H1 (cell line): ENCODE measurements around the gene MED31.

Experiments used
- BRCA1 ChIP-seq: IDR thresholded peaks from 2 replicates; pipeline ENCODE4 v1.6.1; 2012; ENCODE audit warnings: low read depth, low read length, improper control_type of control experiment
- CHD7 ChIP-seq: fragments of 300-600 bp; sonication (generic); IDR thresholded peaks from 2 replicates; pipeline ENCODE4 v1.7.1; 2012; ENCODE audit warnings: low read length, moderate library complexity, mild to moderate bottlenecking, inconsistent platforms; ENCODE audit not compliant: insufficient replicate concordance
- CREB1 ChIP-seq: IDR thresholded peaks from 2 replicates; pipeline ENCODE4 v1.6.1; 2012; ENCODE audit warnings: inconsistent platforms
- CTCF ChIP-seq, 3 experiments: IDR thresholded peaks; 1 replicate in 2 of 3; 2 replicates in 1 of 3; pipeline versions ENCODE4 v1.5.1 to v1.6.1; 2011; ENCODE audit warnings: low read length in 3 of 3, mild to moderate bottlenecking in 3 of 3, inconsistent platforms in 2 of 3, low read depth in 1 of 3, moderate library complexity in 1 of 3; ENCODE audit not compliant: insufficient read depth in 1 of 3; ENCODE audit errors: control extremely low read depth in 1 of 3
- HDAC6 ChIP-seq: IDR thresholded peaks from one replicate; pipeline ENCODE4 v1.7.1; 2012; ENCODE audit warnings: low read depth, mild to moderate bottlenecking, inconsistent platforms, low read length, moderate library complexity
- JUND ChIP-seq: IDR thresholded peaks from 2 replicates; pipeline ENCODE4 v1.6.1; 2011; ENCODE audit warnings: mild to moderate bottlenecking, improper control_type of control experiment, low read length
- POLR2A ChIP-seq, 2 experiments: IDR thresholded peaks; 1 replicate in 1 of 2; 2 replicates in 1 of 2; pipeline ENCODE4 v1.6.1; 2011; ENCODE audit warnings: low read depth in 2 of 2, low read length in 2 of 2, mild to moderate bottlenecking in 2 of 2; ENCODE audit errors: control extremely low read depth in 1 of 2
- POLR2AphosphoS5 ChIP-seq: IDR thresholded peaks from 2 replicates; pipeline ENCODE4 v1.6.1; 2011; ENCODE audit warnings: low read depth, low read length
- SIN3A ChIP-seq, 2 experiments: IDR thresholded peaks in 1 of 2; conservative IDR thresholded peaks in 1 of 2; 2 replicates each; pipeline ENCODE4 v1.6.1; 2011 to 2012; ENCODE audit warnings: low read length in 2 of 2, improper control_type of control experiment in 1 of 2, low read depth in 1 of 2, mild to moderate bottlenecking in 1 of 2
- TAF1 ChIP-seq: IDR thresholded peaks from 2 replicates; pipeline ENCODE4 v1.6.1; 2011; ENCODE audit warnings: mild to moderate bottlenecking, low read depth, low read length
- YY1 ChIP-seq: IDR thresholded peaks from 2 replicates; pipeline ENCODE4 v1.6.1; 2011; ENCODE audit warnings: low read depth, mild to moderate bottlenecking, low read length

- no peak for TF ChIP-seq SIN3A (conservative IDR thresholded peaks at IDR 0.05 in 1 of 2, IDR thresholded peaks at IDR 0.05 in 1 of 2; ENCODE audit: low read depth in 1 of 2, low read length in 2 of 2)
- no peak for TF ChIP-seq JUND
- no peak for TF ChIP-seq CHD7
- TF ChIP-seq CTCF (IDR thresholded peaks at IDR 0.05; ENCODE audit: control extremely low read depth in 1 of 3, insufficient read depth in 1 of 3, low read depth in 1 of 3, low read length in 3 of 3) = peak in 2 of 3 experiments; percentile 48 to 49; a peak in 3 of 4 replicates
- no peak for TF ChIP-seq POLR2A (IDR thresholded peaks at IDR 0.05; ENCODE audit: control extremely low read depth in 1 of 2, low read depth in 2 of 2, low read length in 2 of 2)
- TF ChIP-seq TAF1 = no peak
- TF ChIP-seq POLR2AphosphoS5 = no peak
- TF ChIP-seq YY1 = no peak
- TF ChIP-seq BRCA1 = no peak
- TF ChIP-seq CREB1 = no peak
- no peak for TF ChIP-seq HDAC6
Observed at GRCh38 chr17:6648181-6648580, 3.2 kb downstream of the MED31 start.
